ENCODE results near the gene RGS6.

- no peak for TF ChIP-seq CTCF (conservative IDR thresholded peaks at IDR 0.05)
- TF ChIP-seq ZFX (IDR thresholded peaks at IDR 0.05), result no peak
Observed at GRCh38 chr14:72485695-72486094, 553.5 kb downstream of the RGS6 start.
